KOPT-K1 (cell line): ENCODE data around the gene CHIC1.
"Not testable (repeated sequence)": the region's sequence is repeated elsewhere in the genome, so short reads cannot be mapped to it uniquely, and the experiment has no call there.

ENCODE experiments used
- H3K27ac ChIP-seq: fragments of 200-600 bp; sonication (generic); 2 replicates; pipeline ENCODE4 v1.5.1; 2016; ENCODE audit warnings: antibody characterized with exemption, mild to moderate bottlenecking, low read depth, low read length; ENCODE audit not compliant: poor library complexity, severe bottlenecking
- H3K36me3 ChIP-seq: fragments of 200-600 bp; sonication (generic); 2 replicates; pipeline ENCODE4 v1.5.1; 2017; ENCODE audit warnings: antibody characterized with exemption, mild to moderate bottlenecking, low read length, moderate library complexity; ENCODE audit not compliant: insufficient read depth
- H3K9me3 ChIP-seq: fragments of 200-600 bp; sonication (generic); 2 replicates; pipeline ENCODE4 v1.5.1; 2017; ENCODE audit warnings: antibody characterized with exemption, low read length, mild to moderate bottlenecking; ENCODE audit not compliant: insufficient read depth, poor library complexity, severe bottlenecking

CHIC1 gene

DNA sequence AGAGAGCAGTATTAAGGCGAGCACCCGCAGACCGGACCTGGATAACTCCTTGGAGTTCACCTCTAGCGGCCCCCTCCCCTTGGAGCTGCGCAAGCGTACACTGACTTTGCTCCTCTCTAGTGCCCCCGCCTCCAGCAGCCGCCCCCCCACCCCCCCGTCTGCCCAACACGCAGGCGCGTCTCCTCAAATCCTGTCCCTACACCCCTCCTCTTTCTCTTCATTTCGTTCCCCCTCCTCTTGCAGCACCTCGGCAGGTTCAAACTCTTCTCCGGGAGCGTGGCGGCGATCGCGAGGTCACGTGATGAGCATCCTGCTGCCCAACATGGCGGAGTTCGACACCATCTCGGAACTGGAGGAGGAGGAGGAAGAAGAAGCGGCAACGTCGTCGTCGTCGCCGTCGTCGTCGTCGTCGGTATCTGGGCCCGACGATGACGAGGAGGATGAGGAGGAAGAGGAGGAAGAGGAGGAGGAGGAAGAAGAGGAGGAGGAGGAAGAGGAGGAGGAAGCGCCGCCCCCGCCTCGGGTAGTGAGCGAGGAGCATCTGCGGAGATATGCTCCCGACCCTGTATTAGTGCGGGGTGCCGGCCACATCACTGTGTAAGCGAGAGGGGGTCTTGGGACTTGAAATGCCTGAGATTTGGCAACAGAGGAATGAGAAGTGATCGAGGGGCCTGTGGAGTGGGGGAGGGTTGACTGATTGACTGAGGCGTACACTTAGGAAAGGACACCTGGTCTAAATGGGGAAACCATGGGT, at the start of gene CHIC1:
Gene CHIC1, plus strand, starts transcription at position 214 of the 754 bp plus-strand sequence. Its CDS starts 88 bp downstream, at position 302.
- H3K36me3 ChIP-seq = peaks cover 3% of the 10 kb centered on the region; the same call in 1 of the 2 replicates
- peak within 1 kb of the TSS; percentile 66 for H3K27ac ChIP-seq
- H3K9me3 ChIP-seq = no peaks in the 10 kb centered on the region

DNA sequence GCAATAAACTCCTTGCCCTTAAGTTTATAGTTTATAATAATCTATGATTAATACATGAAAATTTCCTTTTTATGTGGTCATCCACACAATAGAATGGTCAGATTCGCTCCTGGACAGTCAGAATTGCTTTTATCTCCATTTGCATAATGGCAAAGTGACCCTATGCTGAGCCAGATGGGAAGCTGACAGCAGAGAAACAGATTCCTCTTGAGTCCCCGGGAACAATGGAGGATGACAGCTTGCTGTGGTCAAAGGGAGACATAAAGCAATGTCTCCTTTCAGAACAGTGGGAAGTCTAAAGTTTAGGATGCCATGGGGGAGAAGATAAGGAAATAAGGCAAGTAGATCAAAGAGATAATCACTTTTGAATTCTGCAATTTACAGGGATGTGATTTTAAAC, 40.2 kb upstream of the CHIC1 start:
- H3K36me3 ChIP-seq, H3K27ac ChIP-seq, H3K9me3 ChIP-seq: not testable (repeated sequence)

DNA sequence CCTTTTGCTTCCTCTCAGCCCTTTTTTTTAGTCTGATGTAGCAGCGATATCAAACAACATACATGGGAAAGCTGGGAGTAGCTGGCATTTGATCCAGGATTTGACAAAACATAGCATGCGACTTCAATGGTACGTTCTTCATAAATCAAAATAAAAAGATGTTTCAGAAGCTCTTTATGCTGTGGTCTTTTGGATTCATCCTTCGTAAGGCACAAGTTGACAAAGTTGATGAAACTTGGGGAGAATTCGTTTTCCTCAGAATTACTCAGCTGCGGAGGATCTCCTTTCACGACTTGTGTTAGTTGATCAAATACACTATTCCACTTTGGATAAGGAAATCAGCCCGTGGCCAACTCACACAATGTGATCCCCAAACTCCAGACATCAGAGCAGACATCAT, 38.1 kb upstream of the CHIC1 start:
- Histone ChIP-seq H3K9me3 (no peaks in the 10 kb centered on the region), H3K36me3 (no peaks in the 10 kb centered on the region), H3K27ac (no peak overlapping the region)

DNA sequence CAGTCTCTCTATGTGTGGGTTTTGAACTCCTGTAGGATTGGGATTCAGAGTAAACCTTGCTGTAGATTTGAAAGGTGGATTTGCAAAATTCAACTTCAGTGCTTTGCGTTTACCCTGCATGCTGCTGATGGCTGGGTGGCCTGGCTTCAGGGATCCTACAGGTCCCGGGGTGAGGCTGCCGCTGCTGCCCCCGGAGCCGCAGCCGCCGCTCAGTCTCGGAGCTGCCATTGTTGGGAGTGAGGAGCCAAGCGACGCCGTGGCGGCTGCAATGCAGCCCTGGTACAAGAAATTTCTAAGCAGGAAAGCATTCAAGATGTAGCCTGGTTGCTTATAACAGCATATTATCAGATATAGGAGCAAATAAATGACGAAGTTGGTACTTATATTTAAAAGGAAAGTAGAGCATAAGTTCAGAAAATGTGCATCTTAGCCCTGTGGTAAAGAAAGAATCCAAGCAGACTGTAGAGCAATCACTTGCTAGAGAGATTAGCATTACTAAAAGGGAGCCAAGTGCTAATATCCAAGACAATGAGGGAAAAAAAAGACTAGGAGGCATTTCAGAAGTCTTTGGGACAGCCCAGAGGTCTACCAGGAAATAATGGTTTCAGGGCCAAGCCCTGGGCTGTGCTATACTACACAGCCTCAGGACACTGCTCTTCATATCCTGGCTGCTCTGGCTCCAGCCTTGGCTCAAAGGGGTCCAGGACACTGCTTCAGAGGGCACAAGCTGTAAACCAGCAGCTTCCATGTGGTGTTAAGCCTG, 36.9 kb upstream of the CHIC1 start:
- Histone ChIP-seq H3K36me3 (no peaks in the 10 kb centered on the region), H3K9me3 (no peaks in the 10 kb centered on the region), H3K27ac (no peak overlapping the region)

DNA sequence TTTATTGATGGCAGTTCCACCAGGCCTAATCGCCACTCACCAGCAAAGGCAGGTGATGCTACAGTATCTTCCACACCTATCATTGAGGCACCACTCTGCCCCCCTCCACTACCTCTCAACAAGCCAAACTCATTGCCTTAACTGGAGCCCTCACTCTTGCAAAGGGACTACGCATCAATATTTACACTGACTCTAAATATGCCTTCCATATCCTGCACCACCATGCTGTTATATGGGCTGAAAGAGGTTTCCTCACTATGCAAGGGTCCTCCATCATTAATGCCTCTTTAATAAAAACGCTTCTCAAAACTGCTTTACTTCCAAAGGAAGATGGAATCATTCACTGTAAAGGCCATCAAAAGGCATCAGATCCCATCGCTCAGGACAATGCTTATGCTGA, 31.3 kb upstream of the CHIC1 start:
- H3K36me3 ChIP-seq, H3K9me3 ChIP-seq, H3K27ac ChIP-seq: not testable (repeated sequence)

DNA sequence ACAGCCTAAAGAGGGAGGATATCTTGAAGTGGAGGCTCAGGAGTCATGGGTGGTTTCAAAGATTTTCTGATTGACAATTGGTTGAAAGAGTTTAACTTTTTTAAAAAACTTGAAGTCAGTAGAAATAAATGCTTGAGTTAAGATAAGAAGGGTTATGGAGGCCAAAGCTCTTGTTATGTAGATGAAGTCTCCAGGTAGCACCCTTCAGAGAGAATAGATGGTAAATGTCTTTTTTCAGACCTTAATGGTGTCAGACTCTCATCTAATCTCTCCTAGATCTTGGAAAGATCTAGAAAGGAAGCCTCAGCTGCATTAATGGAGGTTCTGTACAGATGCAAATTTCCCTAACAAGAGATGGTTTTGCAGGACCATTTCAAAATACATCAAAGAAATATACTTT, 6.8 kb upstream of the CHIC1 start:
- Histone ChIP-seq H3K9me3 (no peaks in the 10 kb centered on the region), H3K36me3 (no peaks in the 10 kb centered on the region), H3K27ac (no peak overlapping the region)

DNA sequence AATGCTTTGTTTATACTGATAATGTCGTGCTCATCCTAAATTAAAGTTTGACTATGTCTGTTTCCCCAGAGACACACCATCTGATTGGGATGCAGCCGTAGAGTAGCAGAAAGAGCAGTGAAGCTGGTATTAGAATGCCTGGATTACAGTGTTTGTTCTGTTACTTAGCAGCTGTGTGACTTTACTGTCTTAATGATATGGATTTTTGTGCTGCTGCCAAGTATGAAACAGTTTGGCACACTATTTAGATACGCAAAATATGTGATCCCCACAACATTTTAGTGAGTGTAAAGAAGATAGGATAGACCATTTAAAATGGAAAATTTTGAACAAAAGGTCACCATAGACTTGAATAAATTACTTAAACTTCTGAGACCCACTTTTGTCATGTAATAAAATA, 1.2 kb upstream of the CHIC1 start:
- Histone ChIP-seq H3K36me3 (no peaks in the 10 kb centered on the region), H3K27ac (peak overlapping the region; percentile 66), H3K9me3 (no peaks in the 10 kb centered on the region)

DNA sequence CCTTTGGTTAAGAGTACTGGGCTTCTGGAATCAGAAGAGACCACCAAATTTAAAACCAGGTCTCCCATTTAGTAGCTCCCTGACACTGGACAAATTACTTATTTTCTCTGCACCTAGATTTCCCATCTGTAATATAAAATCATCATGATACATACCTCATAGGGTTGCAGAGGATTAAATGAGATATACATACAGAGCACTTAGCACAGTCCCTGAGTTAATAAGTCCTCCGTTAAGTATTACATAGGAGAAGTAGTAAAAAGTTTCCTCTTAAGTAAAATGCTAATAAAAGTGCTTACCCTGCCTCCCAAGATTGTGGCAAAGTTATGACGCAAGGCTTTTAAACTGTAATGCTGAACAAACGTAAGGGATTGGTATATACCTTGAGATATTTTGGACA, 539 bp upstream of the CHIC1 start:
- Histone ChIP-seq H3K36me3 (no peaks in the 10 kb centered on the region), H3K27ac (peak overlapping the region; percentile 66), H3K9me3 (no peaks in the 10 kb centered on the region)

DNA sequence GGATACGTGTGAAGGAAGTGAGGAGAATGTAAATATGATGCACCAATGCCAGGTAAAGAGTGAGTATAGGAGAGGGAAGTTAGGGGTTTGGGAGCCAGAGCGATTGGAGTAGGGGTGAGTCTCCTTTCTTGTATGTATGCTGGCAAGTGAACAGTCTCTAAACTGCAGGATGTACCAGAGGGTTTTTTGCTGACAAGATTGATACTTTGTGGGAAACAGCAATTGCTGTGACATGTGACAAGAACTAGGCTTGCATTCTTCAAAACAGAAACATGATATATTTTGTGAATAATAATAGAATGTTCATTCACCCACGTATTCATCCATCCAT, 706 bp downstream of the CHIC1 start:
- Histone ChIP-seq H3K36me3 (peaks cover 3% of the 10 kb centered on the region; the same call in 1 of the 2 replicates), H3K9me3 (no peaks in the 10 kb centered on the region), H3K27ac (peak overlapping the region; percentile 66)

DNA sequence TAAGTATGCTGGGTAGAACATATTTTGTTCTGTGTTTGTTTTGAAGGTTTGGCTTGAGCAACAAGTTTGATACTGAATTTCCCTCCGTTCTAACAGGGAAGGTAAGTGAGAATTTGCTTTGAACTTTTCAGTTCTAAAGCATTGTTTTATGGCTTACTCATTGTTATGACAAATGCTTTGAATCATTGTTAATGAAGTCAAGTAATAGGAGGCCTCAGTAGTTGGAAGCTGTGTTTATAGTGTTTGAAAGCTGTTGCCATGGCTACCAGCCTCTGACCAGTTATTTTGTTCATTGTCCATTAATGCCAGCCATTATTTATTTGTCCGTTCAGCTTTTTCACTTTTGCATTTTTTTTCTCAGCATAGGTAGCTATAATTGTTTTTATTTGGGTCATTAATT, 14.4 kb downstream of the CHIC1 start:
- peaks cover 4% of the 10 kb centered on the region for H3K9me3 ChIP-seq
- H3K36me3 ChIP-seq = no peaks in the 10 kb centered on the region
- no peak overlapping the region for H3K27ac ChIP-seq

DNA sequence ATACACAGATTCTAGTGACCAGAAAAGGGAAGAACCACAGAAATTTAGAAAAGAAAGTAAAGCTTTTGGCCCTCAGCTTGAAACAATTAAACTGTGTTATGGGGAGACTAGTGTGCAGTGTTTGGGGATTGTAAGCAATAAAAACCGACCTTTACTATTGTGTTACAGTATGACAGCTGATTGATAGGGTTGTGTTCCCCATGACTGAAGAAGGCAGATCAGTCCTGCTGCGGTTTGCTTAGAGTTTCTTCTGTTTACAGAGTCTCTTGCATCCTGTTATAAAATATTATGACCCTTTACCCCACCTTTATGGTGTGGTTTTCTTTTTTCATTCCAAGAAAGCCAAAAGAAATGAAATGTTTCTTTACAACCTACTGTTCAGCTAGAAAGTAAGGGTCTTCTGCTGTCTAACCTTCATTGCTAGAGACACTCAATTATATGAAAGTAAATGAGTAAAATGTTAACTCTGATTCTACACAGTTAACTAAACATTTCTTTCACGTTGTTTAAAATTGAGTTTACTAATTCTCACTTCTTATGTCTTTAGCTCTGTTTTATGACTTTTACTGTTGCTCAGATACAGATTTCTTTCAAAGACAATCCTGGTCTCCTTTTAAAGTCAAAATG, 18.1 kb downstream of the CHIC1 start:
- no peak overlapping the region for H3K27ac ChIP-seq
- no peaks in the 10 kb centered on the region for H3K36me3 ChIP-seq
- H3K9me3 ChIP-seq = no peaks in the 10 kb centered on the region

DNA sequence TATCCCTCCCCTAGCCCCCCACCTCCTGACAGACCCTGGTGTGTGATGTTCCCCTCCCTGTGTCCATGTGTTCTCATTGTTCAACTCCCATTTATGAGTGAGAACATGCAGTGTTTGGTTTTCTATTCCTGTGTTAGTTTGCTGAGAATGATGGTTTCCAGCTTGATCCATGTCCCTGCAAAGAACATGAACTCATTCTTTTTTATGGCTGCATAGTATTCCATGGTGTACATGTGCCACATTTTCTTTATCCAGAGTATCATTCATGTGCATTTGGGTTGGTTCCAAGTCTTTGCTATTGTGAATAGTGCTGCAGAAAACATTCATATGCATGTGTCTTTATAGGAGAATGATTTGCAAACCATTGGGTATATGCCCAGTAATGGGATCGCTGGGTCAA, 34.8 kb downstream of the CHIC1 start:
- H3K36me3 ChIP-seq, H3K9me3 ChIP-seq, H3K27ac ChIP-seq: not testable (repeated sequence)

DNA sequence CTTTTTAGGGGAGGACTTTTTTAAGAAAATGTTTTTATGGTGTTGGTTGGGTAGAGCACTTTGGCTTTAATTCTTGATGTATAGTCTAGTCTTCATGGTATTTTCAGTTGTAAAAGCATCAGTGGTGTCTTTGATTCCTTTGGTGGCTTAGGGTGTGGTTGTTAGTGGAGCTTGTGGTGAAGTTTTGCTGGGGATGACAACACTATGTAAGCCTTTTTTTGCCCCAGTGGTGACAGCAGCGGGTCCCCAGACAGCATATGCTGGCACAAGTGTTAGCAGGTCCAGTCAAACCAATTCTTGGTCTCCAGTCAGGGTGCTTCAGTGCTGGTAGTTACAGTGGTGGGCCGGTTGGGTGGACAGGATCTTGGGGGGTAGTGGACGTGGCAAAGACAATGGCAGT, 52.0 kb downstream of the CHIC1 start:
- peaks cover 17% of the 10 kb centered on the region for H3K9me3 ChIP-seq
- no peak overlapping the region for H3K27ac ChIP-seq
- H3K36me3 ChIP-seq = no peaks in the 10 kb centered on the region

DNA sequence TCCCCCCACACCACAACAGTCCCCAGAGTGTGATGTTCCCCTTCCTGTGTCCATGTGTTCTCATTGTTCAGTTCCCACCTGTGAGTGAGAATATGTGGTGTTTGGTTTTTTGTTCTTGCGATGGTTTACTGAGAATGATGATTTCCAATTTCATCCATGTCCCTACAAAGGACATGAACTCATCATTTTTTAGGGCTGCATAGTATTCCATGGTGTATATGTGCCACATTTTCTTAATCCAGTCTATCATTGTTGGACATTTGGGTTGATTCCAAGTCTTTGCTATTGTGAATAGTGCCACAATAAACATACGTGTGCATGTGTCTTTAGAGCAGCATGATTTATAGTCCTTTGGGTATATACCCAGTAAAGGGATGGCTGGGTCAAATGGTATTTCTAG, 78.7 kb downstream of the CHIC1 start:
- H3K9me3 ChIP-seq = peaks cover 29% of the 10 kb centered on the region
- not testable (repeated sequence) for H3K27ac ChIP-seq, H3K36me3 ChIP-seq

DNA sequence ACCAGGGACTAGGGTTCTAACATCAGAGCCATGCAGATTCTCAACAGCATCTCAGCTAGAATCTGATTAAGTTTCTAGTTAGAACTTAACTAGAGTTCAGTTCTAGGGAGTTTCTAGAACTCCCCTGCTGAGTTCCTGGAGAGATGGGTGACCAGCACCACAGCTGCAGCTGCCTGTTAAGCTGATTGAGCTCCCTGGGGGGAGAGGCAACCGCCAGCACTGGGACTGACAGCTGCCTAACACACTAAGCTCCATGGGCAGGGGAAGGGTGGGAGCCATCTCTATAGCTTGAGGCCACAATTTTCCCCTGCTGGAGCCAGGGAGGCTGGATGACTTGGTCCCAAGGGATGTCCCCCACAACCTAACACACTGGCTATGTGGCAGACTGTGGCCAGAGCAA, 84.2 kb downstream of the CHIC1 start:
- Histone ChIP-seq H3K9me3 (peaks cover 19% of the 10 kb centered on the region), H3K36me3 (no peaks in the 10 kb centered on the region), H3K27ac (no peak overlapping the region)
